ENCODE results near the gene PLCB1.
"Not testable (repeated sequence)": the region's sequence is repeated elsewhere in the genome, so short reads cannot be mapped to it uniquely, and the experiment has no call there.

PLCB1 gene

GRCh38 chr20:8443464-8444072 is 311.5 kb downstream of the PLCB1 start:
- DNase-seq (ENCODE audit: low spot score) = no peak

- no peak for DNase-seq (ENCODE audit: low spot score)
These were observed 315.4 kb downstream of the PLCB1 start for GRCh38 chr20:8447262-8448120.

- DNase-seq (ENCODE audit: low spot score) = no peak
These were observed 317.1 kb downstream of the PLCB1 start for GRCh38 chr20:8449123-8449522.

- DNase-seq (ENCODE audit: low spot score) = peak; percentile 1
These were observed 322.2 kb downstream of the PLCB1 start for GRCh38 chr20:8454137-8454712.

DNA sequence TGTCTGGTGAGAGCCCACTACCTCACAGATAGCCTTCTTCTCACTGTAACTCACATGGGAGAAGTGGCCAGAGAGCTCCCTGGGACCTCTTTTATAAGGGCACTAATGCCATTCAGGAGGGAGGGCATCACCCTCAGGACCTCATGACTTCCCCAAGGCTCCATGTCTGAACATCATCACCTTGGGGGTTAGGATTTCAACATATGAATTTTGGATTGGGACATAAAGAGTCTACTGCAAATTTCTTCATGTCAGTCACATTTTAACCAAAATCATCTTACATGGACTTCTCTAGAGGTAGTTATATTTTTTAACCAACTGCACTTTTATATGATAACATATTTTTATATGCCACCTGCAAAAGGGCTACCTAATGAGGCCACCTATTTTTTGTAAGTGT is 324.7 kb downstream of the PLCB1 start:
- no peak for DNase-seq (ENCODE audit: low spot score)

- no peak for DNase-seq (ENCODE audit: low spot score)
These were observed 325.9 kb downstream of the PLCB1 start for GRCh38 chr20:8457978-8458377.

GRCh38 chr20:8461186-8461585 is 329.1 kb downstream of the PLCB1 start:
- no peak for DNase-seq (ENCODE audit: low spot score)

- no peak for DNase-seq (ENCODE audit: low spot score)
These were observed 332.3 kb downstream of the PLCB1 start for GRCh38 chr20:8464368-8464767.

GRCh38 chr20:8466781-8467180 is 334.7 kb downstream of the PLCB1 start:
- not testable (repeated sequence) for DNase-seq (ENCODE audit: low spot score)

DNA sequence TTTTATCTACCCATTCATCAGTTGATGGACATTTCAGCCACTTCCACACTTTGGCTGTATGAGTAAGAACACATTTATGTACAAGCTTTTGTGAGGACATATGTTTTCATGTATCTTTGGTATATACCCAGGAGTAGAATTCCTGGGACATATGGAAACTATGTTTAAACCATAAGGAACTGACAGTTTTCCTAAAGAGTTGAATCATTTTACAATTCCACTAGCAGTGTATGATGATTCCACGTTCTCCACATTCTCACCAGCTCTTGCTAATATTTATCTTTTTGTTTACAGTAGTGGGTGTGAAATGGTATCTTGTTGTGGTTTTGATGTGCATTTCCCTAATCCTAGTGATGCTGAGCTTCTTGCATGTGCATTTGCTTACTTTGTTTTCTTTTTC is 338.1 kb downstream of the PLCB1 start:
- no peak for DNase-seq (ENCODE audit: low spot score)

DNA sequence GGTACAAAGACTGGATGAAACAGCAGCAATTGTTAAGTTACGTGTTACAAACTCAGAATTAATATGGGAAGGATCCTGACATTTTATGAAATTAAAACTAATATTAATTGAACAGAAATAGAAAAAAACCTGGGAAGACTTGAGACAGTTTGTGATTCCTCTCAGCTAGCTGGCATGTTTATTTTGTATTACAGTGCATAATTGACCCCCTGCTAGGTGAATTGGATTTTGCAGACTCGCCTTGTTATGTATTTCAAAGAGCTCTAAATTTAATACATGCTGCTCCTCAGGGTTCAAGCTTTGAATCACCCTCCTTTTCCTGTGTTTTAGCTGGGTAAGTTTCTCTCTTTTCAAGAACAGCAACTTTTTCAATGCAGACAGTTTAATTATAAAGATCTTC is 339.4 kb downstream of the PLCB1 start:
- DNase-seq (ENCODE audit: low spot score) = no peak

DNA sequence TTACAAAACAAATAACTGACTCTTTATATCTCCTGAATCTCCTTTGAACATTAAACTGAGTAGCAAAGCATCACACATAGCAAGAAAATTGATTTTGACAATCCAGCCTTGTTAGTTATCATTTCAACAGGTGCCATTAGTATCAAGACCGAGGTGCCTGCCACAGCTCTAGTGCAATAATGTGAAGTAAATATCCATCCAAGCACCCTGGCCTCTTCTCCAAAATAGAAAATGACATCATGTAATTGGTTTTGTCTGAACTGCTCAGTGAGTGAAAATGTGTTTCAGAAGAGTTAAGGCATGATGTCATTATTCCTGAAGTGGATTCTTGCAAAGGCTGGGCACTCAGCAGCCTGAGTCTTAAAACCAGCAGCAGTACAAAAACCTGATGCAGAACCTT is 341.4 kb downstream of the PLCB1 start:
- no peak for DNase-seq (ENCODE audit: low spot score)

DNA sequence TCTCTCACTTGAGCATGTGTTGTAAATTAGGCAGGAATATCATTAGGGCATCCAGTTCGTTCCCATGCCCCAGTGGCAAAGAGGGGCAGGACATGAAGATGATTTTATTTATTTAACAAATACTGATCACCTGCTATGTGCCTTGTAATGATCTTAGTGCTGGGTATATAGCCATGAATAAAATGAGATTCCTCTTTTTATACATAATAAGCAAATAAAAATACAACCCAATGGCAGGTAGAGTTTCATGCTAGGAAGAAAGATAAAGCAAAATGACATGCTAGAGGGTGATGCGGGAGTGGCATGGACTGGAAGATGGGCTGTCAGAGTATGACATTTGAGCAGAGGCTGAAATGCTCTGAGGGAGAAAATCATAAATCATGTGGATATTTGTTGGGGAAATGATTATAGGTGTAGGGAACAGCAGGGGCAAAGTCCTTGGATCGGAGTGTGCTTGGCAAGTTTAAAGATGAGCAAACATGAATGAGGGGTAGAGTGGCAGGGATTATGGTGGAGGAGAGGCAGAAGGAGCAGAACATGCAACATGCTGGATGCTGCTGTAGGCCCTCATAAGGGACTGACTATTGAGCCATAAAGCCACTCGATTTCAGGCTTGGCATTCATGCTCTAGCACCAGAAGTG is 342.1 kb downstream of the PLCB1 start:
- DNase-seq (ENCODE audit: low spot score) = no peak

- no peak for DNase-seq (ENCODE audit: low spot score)
These were observed 344.0 kb downstream of the PLCB1 start for GRCh38 chr20:8476021-8476420.

GRCh38 chr20:8480597-8480996 is 348.5 kb downstream of the PLCB1 start:
- no peak for DNase-seq (ENCODE audit: low spot score)

GRCh38 chr20:8487696-8488095 is 355.6 kb downstream of the PLCB1 start:
- DNase-seq (ENCODE audit: low spot score) = no peak

DNA sequence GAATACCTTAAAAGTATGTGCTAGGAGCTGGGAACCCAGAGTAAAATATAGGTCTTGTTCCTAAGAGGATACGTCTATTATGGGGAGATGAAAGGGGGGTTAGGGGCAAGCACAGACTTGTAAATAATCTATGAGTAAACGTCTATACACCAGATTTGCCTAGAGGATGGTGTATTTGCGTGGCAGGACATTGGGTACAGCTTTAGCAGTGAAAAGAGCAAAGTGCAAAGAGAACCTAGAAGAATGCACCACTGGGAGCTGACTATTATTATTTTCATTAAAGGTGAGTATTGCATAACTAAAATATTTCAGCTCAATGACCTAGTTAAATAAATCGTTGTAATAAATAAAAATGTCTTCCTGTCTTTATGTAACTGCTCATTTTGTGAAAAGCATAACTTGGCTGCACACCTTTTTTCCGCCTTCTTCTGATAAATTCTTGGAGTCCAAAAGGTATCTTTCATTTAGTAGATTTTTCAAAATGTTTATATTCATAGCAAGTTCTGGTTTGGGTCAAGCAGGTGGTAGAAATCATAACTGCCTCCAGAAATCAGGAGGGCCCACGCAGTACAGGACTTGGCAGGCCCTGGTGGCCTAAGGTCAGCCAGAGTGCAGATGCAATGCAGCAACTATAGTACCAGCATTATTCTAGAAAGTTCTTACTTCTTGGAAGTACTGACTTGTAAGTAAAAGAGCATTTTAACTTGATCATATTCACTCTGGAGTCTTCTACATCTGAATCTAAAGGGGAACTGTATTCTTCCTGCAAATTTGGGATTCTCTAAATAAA is 357.2 kb downstream of the PLCB1 start:
- DNase-seq (ENCODE audit: low spot score) = no peak

DNA sequence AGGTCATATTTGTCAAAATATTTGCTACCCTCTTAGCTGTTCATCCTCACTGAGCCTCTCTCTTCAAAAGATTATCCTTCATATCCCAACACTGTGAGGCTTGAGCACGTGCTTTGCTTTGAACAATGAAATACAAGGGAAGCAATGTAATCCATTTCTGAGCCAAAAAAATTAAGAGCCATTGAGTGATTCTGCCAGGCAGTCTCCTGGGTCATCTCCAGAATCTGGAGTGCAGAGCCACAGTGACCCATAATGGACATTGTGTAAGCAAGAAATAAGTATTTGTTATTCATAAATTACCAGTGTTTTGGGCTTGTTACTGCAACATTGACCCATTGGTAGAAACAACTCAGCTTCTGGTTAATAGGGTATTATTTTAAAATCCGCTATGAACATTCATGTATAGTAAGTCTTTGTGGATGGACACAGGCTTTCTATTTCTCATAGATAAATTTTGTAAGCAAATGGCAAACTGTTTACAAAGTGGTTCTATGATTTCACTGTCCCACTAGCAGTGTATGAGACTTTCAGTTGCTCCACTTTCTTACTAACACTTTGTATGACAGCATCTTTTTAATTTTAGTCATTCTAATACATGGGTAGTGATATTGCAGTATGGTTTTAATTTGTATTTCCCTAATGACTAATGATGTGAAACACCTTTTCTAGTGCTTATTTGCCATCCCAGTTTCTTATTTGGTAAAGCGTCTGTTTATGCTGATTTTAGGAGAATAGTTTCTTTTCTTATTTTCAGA is 358.2 kb downstream of the PLCB1 start:
- no peak for DNase-seq (ENCODE audit: low spot score)

GRCh38 chr20:8492173-8492572 is 360.1 kb downstream of the PLCB1 start:
- no peak for DNase-seq (ENCODE audit: low spot score)

GRCh38 chr20:8498571-8498970 is 366.5 kb downstream of the PLCB1 start:
- DNase-seq (ENCODE audit: low spot score) = no peak

DNA sequence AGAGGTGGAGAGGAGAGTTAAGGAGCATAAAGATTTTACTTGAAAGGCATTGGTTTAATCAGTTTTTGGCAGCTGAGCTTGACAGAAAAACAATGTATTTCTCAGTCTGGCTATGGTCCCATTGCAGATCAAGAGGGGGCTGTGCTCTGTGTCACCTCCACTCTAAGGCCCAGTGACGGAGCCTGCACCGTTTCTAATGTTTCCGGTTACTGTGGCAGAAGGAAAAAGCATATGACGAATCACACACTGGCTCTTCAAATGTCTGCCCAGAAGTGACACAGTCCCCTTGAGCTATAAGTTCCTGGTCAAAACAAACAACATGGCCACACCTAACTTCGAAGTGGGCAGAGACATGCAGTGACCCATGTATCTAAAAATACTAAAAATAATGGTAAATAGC is 372.0 kb downstream of the PLCB1 start:
- no peak for DNase-seq (ENCODE audit: low spot score)

Measured in CD4-positive, alpha-beta T cell treated with Interleukin-2 at 100 ng/mL for 4 hours (primary cell).